LNCaP clone FGC (cell line): ENCODE measurements around the gene SYNPO2L.
A peak's percentile ranks its signal among the peaks of the same experiment; 100 is the strongest.

Experiments
- DNase-seq: peaks from one replicate; pipeline ENCODE4 v3.0.0-alpha.2; 2011; ENCODE audit warnings: low read depth
- H3K4me3 ChIP-seq: 2 replicates; pipeline ENCODE4 v1.5.1; 2011; ENCODE audit warnings: mild to moderate bottlenecking, low read depth, low read length, control low read depth
- TF ChIP-seq, protein P1 (sequence below): IDR thresholded peaks from 2 replicates; pipeline ENCODE4 v1.5.1; 2012; ENCODE audit warnings: mild to moderate bottlenecking; ENCODE audit not compliant: control insufficient read depth, insufficient read depth; ENCODE audit errors: extremely low read depth

SYNPO2L gene

DNA sequence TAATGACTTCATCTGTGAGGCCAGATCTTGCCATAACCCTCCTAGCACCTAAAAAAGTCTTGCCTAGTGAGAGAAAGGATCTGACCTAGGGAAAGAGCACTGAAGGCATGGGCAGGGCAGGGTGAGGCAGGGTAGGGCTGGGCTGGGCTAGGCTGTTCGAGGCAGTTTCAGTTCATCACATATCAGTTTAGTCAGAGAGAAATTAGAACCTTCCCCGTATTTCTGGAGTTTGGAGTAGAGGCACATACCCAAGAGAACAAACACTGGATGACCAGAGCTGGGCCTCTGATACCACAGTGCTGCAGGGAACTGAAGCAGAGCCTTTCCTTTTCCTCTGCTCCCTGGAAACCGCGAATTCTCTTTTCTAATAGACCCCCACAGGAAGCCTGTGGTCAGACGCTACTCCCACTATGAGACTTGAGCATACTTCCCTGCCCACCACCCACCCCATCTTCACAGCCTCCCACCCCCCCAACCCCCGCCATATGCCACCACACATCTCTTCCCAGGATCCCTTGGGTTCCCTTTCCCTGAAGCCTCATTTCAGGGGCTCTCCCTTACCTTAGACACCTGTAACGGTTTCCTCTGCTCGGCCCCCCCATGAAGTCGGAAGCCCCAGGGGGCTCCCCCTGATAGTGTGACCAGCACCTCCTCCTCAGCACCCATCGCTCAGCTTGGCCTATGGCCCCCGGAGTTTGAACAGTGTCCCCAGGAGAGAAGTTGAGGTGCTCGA, 406 bp downstream of the SYNPO2L start:
- no peak overlapping the region for H3K4me3 ChIP-seq
- DNase-seq, result no peak
- TF ChIP-seq, protein P1, sequence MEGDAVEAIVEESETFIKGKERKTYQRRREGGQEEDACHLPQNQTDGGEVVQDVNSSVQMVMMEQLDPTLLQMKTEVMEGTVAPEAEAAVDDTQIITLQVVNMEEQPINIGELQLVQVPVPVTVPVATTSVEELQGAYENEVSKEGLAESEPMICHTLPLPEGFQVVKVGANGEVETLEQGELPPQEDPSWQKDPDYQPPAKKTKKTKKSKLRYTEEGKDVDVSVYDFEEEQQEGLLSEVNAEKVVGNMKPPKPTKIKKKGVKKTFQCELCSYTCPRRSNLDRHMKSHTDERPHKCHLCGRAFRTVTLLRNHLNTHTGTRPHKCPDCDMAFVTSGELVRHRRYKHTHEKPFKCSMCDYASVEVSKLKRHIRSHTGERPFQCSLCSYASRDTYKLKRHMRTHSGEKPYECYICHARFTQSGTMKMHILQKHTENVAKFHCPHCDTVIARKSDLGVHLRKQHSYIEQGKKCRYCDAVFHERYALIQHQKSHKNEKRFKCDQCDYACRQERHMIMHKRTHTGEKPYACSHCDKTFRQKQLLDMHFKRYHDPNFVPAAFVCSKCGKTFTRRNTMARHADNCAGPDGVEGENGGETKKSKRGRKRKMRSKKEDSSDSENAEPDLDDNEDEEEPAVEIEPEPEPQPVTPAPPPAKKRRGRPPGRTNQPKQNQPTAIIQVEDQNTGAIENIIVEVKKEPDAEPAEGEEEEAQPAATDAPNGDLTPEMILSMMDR, result no peak

DNA sequence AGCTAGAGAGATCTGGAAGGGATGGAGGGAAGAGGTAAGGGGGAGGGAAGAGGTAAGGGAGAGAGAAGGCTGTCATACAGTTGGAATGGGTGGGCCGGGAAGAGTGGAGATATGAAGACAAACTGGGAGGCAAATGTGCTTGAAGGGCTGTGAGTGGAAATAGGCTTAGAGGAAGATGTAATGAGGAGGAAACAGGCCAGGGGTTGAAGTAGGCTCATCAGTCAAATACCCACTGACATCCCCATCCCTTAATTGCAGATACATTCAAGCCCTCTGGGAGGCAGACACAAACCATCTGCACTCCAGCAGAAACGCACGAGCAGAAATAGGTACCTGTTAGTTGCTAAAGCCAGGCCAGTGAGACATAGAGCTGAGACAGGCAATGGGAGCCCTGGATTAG, 2.1 kb downstream of the SYNPO2L start:
- TF ChIP-seq, protein P1, result peak; percentile 61
- H3K4me3 ChIP-seq, result no peak overlapping the region
- DNase-seq, result peak; percentile 37

DNA sequence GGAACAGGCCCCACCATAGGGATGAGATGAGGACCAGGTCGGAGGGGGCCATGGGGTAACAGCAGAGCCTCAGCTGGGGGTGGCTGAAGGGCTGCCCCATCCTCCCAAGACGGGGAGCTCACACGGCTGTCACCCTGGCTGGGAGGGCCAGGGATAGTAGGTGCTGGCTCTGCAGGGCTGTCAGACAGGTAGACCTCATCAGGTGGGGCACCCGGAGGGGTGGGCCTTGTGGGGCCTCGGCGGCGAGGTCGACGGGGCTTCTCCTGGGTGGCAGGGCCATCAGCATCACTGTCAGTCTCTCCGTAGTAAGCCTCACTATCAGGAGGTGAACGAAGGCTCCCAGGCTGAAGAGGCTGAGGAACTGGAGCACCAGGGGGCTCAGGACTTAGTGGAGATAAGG, 2.6 kb downstream of the SYNPO2L start:
- DNase-seq, result no peak
- H3K4me3 ChIP-seq, result no peak overlapping the region
- TF ChIP-seq, protein P1, result no peak

DNA sequence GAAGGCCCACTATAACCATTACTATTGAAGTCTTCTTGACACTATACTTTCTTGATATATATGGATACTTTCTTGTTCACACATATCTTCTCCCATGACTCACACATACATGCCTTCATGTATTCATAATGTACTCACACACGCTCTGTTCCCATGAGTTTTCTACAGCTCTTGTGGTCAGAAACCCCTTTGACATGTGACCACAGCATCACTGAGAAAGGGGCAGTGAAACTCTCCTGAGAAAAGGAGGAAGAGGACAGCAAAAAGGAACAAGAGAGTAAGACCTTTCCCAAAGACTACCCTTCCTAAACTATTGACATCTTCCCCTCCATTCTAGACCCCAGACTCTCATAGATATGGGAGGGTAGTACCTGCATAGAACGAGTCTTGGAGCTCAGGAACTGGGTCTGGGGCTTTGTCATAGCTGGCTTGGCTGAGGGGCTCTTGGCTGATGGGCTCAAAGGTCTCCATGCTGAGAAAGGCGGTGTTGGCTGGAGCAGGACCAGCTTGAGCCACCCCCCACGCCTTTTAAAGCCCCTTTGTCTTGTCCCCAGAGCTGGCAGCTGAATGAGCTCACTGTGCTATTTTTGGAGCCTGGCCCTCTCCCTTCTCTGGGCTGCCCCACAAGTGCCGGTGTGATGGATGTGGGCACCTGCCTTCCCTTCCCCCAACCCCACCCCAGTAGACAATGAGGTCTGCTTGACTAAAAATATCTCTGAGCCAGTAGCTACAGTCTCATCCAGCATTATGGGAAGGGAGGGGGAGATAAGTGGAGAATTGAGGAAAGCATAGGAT, 5.1 kb downstream of the SYNPO2L start:
- no peak overlapping the region for H3K4me3 ChIP-seq
- TF ChIP-seq, protein P1, result no peak

GRCh38 chr10:73649876-73650536, 5.8 kb downstream of the SYNPO2L start:
- DNase-seq, result no peak
- no peak overlapping the region for H3K4me3 ChIP-seq
- TF ChIP-seq, protein P1, result no peak

More for the DNA sequence above, 5.1 kb downstream of the SYNPO2L start:
- no peak for DNase-seq

GRCh38 chr10:73648975-73649829, 6.6 kb downstream of the SYNPO2L start:
- TF ChIP-seq, protein P1, result no peak
- no peak overlapping the region for H3K4me3 ChIP-seq
- DNase-seq, result no peak
